ENCODE results near the gene ATP6V0A1.
"Not testable (repeated sequence)": the region's sequence is repeated elsewhere in the genome, so short reads cannot be mapped to it uniquely, and the experiment has no call there.

ATP6V0A1 gene

DNA sequence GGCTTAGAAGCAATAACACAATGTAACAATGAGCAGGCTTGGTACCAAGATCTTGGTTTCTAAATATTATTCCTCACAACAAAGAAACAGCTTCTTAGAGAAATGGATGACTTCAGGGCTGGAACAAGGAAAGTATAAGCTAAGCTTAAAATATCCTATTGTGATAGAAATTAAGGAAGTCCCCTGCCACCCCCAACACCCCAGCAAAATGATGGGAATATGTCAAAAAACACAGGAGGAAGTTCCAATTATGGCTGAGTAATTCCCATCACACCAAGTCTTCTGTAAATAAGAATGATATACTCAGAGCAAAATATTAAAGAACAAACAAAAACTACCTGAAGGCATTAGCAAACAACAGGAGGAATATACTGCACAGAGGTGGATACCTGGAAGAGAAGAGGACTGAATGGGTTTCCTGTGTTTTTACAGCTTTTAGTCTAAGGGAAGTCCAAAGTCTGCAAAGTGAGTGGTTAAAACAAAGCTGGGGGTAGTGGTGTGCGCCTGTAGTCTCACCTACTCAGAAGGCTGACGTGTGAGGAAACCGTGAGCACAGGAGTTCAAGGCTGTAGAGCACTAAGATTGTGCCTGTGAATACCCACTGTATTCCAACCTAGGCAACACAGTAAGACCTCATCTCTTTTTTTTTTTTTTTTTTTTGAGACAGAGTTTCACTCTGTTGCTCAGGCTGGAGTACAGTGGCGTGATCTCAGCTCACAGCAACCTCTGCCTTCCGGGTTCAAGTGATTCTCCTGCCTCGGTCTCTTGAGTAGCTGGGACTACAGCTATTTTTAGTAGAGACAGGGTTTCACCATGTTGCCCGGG lies 17.1 kb upstream of the ATP6V0A1 start:
- no peak for DNase-seq (ENCODE audit: low read depth)
- TF ChIP-seq, protein P1, sequence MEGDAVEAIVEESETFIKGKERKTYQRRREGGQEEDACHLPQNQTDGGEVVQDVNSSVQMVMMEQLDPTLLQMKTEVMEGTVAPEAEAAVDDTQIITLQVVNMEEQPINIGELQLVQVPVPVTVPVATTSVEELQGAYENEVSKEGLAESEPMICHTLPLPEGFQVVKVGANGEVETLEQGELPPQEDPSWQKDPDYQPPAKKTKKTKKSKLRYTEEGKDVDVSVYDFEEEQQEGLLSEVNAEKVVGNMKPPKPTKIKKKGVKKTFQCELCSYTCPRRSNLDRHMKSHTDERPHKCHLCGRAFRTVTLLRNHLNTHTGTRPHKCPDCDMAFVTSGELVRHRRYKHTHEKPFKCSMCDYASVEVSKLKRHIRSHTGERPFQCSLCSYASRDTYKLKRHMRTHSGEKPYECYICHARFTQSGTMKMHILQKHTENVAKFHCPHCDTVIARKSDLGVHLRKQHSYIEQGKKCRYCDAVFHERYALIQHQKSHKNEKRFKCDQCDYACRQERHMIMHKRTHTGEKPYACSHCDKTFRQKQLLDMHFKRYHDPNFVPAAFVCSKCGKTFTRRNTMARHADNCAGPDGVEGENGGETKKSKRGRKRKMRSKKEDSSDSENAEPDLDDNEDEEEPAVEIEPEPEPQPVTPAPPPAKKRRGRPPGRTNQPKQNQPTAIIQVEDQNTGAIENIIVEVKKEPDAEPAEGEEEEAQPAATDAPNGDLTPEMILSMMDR (conservative IDR thresholded peaks at IDR 0.05; ENCODE audit: low read depth, low read length) = no peak
- no peak overlapping the region for H3K4me3 ChIP-seq (ENCODE audit: low read length)

DNA sequence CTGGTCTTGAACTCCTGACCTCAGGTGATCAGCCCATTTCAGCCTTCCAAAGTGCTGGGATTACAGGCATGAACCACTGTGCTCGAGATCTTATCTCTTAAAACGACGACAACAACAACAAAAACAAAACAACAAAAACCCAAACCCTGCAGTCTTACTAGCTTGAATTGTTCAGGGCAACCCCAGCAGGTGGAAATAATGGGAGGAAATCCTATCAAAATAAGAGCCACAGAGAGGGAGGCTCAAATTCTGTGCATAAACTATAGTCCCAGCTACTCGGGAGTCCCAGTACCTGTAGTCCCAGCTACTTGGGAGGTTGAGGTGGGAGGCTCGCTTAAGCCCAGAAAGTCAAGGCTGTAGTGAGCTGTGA lies 16.5 kb upstream of the ATP6V0A1 start:
- TF ChIP-seq, protein P1 (conservative IDR thresholded peaks at IDR 0.05; ENCODE audit: low read depth, low read length) = no peak
- no peak for DNase-seq (ENCODE audit: low read depth)
- no peak overlapping the region for H3K4me3 ChIP-seq (ENCODE audit: low read length)

DNA sequence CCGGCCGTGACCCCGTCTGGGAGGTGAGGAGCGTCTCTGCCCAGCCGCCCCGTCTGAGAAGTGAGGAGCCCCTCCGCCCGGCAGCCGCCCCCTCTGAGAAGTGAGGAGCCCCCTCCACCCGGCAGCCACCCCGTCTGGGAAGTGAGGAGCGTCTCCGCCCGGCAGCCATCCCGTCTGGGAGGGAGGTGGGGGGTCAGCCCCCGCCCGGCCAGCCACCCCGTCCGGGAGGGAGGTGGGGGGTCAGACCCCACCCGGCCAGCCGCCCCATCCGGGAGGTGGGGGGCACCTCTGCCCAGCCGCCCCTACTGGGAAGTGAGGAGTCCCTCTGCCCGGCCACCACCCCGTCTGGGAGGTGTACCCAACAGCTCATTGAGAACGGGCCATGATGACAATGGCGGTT lies 9.5 kb upstream of the ATP6V0A1 start:
- H3K4me3 ChIP-seq (ENCODE audit: low read length); DNase-seq (ENCODE audit: low read depth): not testable (repeated sequence)

DNA sequence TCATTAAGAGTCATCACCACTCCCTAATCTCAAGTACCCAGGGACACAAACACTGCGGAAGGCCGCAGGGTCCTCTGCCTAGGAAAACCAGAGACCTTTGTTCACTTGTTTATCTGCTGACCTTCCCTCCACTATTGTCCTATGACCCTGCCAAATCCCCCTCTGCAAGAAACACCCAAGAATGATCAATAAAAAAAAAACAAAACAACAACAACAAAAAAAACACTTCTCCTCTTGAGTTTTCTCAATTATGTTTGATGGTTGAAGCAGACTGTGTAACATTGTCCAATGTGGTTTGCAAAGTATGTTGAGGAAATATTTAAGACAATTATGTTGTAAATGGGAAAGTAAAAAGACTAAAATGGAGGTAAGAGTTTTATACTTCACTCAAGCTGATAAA lies 8.8 kb upstream of the ATP6V0A1 start:
- not testable (repeated sequence) for DNase-seq (ENCODE audit: low read depth); H3K4me3 ChIP-seq (ENCODE audit: low read length)

DNA sequence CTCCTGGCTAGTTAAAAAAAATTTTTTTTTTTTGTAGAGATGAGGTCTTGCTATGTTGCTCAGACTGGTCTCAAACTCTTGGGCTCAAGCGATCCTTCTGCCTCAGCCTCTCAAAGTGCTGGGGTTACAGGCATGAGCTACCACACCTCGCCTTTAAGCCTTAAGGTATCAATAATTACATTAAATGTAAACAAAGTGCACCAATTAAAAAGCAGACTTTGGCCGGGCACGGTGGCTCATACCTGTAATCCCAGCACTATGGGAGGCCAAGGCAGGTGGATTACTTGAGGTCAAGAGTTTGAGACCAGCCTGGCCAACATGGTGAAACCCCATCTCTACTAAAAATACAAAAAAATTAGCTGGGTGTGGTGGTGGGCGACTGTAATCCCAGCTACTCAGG lies 7.4 kb upstream of the ATP6V0A1 start:
- not testable (repeated sequence) for H3K4me3 ChIP-seq (ENCODE audit: low read length); DNase-seq (ENCODE audit: low read depth)

DNA sequence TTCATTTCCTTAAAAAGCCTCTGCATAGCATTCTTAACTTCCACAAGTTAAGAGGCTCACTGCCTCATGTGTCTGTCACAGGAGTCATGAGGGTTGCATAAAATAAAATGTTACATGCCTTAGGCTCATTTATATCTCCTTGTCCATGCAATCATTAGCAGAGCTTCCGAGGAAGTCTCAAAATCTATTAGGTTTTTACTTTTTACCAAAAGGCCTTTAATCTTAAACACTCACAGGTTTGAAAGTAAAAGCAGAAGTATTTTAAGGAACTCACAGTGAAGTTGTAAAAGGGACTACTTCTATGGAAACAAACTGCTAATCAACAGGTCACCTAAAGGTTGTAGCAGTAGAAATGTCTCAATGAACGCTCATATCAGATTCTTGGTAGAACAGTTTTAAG lies 5.2 kb upstream of the ATP6V0A1 start:
- TF ChIP-seq, protein P1 (conservative IDR thresholded peaks at IDR 0.05; ENCODE audit: low read depth, low read length) = no peak
- DNase-seq (ENCODE audit: low read depth) = no peak
- H3K4me3 ChIP-seq (ENCODE audit: low read length) = no peak overlapping the region

DNA sequence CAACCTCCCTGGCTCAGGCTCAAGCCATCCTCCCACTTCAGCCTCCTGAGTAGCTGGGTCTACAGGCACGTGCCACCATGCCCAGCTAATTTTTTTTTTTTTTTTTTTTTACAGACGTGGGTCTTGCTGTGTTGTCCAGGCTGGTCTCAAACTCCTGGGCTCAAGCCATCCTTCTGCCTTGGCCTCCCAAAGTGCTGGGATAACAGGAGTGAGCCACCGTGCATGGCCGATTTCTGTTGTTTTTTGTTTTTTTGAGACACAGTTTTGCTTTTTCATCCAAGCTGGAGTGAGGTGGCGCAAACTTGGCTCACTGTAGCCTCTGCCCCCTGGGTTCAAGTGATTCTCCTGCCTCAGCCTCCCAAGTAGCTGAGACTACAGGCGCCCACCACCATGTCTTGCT lies 3.7 kb upstream of the ATP6V0A1 start:
- not testable (repeated sequence) for DNase-seq (ENCODE audit: low read depth); H3K4me3 ChIP-seq (ENCODE audit: low read length)

DNA sequence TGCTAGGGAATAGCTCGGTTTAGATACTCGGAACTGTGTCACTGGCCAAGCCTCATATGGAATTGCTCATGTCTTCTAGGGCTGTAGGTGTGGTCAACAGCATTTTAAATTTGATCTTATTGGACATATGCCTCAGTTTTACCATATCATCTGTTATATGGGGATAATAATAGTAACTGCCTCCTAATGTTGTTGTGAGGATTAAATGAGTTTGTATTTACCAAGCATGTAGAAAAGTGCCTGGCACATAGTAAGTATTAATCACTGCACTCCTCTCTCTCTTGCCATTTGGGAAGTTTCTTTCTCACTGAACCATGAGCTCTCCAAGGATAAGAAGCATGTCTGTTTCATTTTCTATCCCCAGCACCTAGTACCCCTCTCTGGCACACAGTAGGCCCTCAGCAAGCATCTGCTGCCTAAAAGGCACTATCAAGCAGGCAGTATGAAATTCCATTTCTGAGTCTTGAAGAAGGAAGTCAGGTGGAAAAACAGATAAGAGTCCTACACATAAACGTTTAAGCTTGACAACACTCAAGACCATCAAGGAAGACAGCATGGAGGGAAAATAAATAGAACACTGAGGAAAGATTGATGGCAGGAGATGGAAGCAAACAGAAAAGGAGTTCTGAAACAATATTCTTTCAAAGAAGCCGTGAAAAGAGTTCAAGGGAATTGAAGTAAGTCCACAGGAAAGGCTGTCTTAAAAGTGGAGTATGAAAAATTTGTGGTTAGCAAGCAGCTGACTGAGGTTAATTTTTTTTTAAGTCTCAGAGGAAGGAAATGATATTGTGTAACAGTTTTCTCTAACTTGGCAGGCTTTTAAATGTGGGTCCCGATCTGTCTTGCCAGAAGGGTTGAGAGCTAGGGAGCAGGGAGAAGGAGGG lies 2.2 kb upstream of the ATP6V0A1 start:
- peak; percentile 56 for DNase-seq (ENCODE audit: low read depth)
- no peak overlapping the region for H3K4me3 ChIP-seq (ENCODE audit: low read length)
- TF ChIP-seq, protein P1 (conservative IDR thresholded peaks at IDR 0.05; ENCODE audit: low read depth, low read length) = no peak

DNA sequence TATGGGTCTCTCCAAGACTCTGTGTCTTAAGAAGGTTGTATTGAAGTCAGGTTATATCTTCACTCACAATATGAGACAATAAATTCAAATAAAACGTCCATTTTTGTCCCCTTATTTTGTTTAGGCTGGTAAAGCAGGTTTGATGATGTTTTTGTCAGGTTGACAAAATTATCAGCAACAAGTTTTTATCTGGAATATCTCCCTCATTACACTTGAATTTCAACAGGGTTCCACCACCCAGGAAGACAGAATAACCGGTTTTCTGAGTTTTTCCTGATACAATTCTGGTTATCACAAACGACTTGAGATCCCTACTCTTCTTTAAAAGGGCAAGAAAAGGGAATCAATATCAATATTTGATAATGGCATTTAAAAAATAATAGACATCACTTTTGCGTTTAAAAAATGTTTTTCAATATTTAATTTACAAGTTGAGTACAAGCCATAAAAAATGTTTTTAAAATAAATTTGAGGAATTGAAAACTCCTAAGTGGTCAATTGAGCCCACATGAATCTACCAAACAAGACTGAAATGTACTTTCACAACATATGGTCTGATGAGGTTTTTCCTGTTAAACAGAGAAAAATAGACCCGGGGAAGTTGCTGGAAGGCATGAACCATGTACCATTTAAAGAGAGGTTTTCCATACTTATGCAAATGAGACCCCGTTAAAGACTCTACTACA lies 1.4 kb upstream of the ATP6V0A1 start:
- DNase-seq (ENCODE audit: low read depth) = no peak
- H3K4me3 ChIP-seq (ENCODE audit: low read length) = no peak overlapping the region
- TF ChIP-seq, protein P1 (conservative IDR thresholded peaks at IDR 0.05; ENCODE audit: low read depth, low read length) = no peak
